HepG2 (cell line): ENCODE results near the gene IL6ST. TPM values are rescaled to one million over a fixed set of nuclear protein-coding genes. Genes with fewer than 3 reads are reported as not detected.

Experiments used
- DNMT1 ChIP-seq: sonication (generic); formaldehyde crosslinking; IDR thresholded peaks from 2 replicates; pipeline ENCODE4 v1.5.1; 2020; ENCODE audit warnings: mild to moderate bottlenecking, missing genetic modification reagents
- DR1 ChIP-seq: sonication (generic); formaldehyde crosslinking; IDR thresholded peaks from 2 replicates; pipeline ENCODE4 v1.8.0; 2021; ENCODE audit warnings: mild to moderate bottlenecking, missing genetic modification reagents, inconsistent platforms
- ELF1 ChIP-seq: sonication (generic); formaldehyde crosslinking; IDR thresholded peaks from 2 replicates; pipeline ENCODE4 v1.4.0; 2020; ENCODE audit warnings: missing genetic modification reagents
- FOXK2 ChIP-seq: fragments of 450-650 bp; IDR thresholded peaks from 2 replicates; pipeline ENCODE4 v1.6.1; 2016
- FOXO1 ChIP-seq: sonication (generic); formaldehyde crosslinking; IDR thresholded peaks from 2 replicates; pipeline ENCODE4 v1.4.0; 2020; ENCODE audit warnings: missing genetic modification reagents
- KDM4B ChIP-seq: sonication (generic); formaldehyde crosslinking; IDR thresholded peaks from 2 replicates; pipeline ENCODE4 v1.4.0; 2020; ENCODE audit warnings: missing genetic modification reagents
- KLF16 ChIP-seq, 2 experiments: sonication (generic) in 1 of 2; formaldehyde crosslinking in 1 of 2; IDR thresholded peaks; 2 replicates each; pipeline versions ENCODE4 v1.6.1 to v1.8.0; 2016 to 2023; ENCODE audit warnings: missing genetic modification reagents in 2 of 2, missing compliant biosample characterization in 1 of 2
- KLF6 ChIP-seq: IDR thresholded peaks from 2 replicates; pipeline ENCODE4 v1.8.0; 2016; ENCODE audit warnings: missing biosample characterization, missing genetic modification reagents
- LCORL ChIP-seq, 2 experiments: fragments of 450-650 bp in 1 of 2; sonication (generic) in 1 of 2; formaldehyde crosslinking in 1 of 2; IDR thresholded peaks; 2 replicates each; pipeline versions ENCODE4 v1.5.0 to v1.6.1; 2017 to 2020; ENCODE audit warnings: antibody characterized with exemption in 1 of 2, missing genetic modification reagents in 1 of 2
- MAFF ChIP-seq: IDR thresholded peaks from 2 replicates; pipeline ENCODE4 v1.6.1; 2011; ENCODE audit warnings: low read depth, low read length, improper control_type of control experiment
- MXD3 ChIP-seq: IDR thresholded peaks from 2 replicates; pipeline ENCODE4 v1.6.1; 2016; ENCODE audit warnings: mild to moderate bottlenecking, missing biosample characterization, missing genetic modification reagents
- NFKBIZ ChIP-seq: IDR thresholded peaks from 2 replicates; pipeline ENCODE4 v1.6.1; 2018; ENCODE audit warnings: missing genetic modification reagents, missing compliant biosample characterization
- NFYC ChIP-seq: IDR thresholded peaks from 2 replicates; pipeline ENCODE4 v1.6.1; 2016; ENCODE audit warnings: missing genetic modification reagents, missing compliant biosample characterization
- REPIN1 ChIP-seq: sonication (generic); formaldehyde crosslinking; IDR thresholded peaks from 2 replicates; pipeline ENCODE4 v1.8.0; 2022; ENCODE audit warnings: missing genetic modification reagents, low read depth, mild to moderate bottlenecking, borderline replicate concordance
- RXRB ChIP-seq: IDR thresholded peaks from 2 replicates; pipeline ENCODE4 v1.6.1; 2016; ENCODE audit warnings: borderline replicate concordance, missing genetic modification reagents, missing compliant biosample characterization
- SP2 ChIP-seq: sonication (generic); formaldehyde crosslinking; IDR thresholded peaks from 2 replicates; pipeline ENCODE4 v1.5.1; 2020; ENCODE audit warnings: mild to moderate bottlenecking, missing genetic modification reagents
- ZBTB21 ChIP-seq: sonication (generic); formaldehyde crosslinking; IDR thresholded peaks from 2 replicates; pipeline ENCODE4 v1.4.0; 2020; ENCODE audit warnings: missing genetic modification reagents
- ZBTB34 ChIP-seq: sonication (generic); formaldehyde crosslinking; IDR thresholded peaks from 2 replicates; pipeline ENCODE4 v1.8.0; 2022; ENCODE audit warnings: mild to moderate bottlenecking, missing genetic modification reagents
- ZNF350 ChIP-seq: sonication (generic); formaldehyde crosslinking; IDR thresholded peaks from 2 replicates; pipeline ENCODE4 v1.4.0; 2020; ENCODE audit warnings: mild to moderate bottlenecking, low read depth, missing genetic modification reagents, borderline replicate concordance
- ZNF546 ChIP-seq: sonication (generic); formaldehyde crosslinking; conservative IDR thresholded peaks from 2 replicates; pipeline ENCODE4 v1.8.1; 2023; ENCODE audit warnings: mild to moderate bottlenecking, missing genetic modification reagents
- ZNF768 ChIP-seq: sonication (generic); formaldehyde crosslinking; IDR thresholded peaks from 2 replicates; pipeline ENCODE4 v1.4.0; 2020; ENCODE audit warnings: missing genetic modification reagents
- polyA plus RNA-seq, 8 experiments: library from polyadenylated mRNA; depleted of rRNA in 3 of 8; stranded (reverse) in 7 of 8; unstranded in 1 of 8; fragments of >200 nt; fragmentation: Illumina TruSeq in 4 of 8; extraction: Trizol in 4 of 8; gene quantifications; 2 replicates each; pipeline versions ENCODE4 v1.2.1 to v1.2.3, GENCODE V29; 2011 to 2016; ENCODE audit warnings: low read depth in 4 of 8, missing spikeins in 1 of 8, mixed read lengths in 1 of 8; ENCODE audit not compliant: insufficient read depth in 1 of 8
- total RNA-seq, 5 experiments: library from RNA; depleted of rRNA; stranded (reverse); fragments of >200 nt; fragmentation: Illumina TruSeq; extraction: Trizol; gene quantifications; 2 replicates each; pipeline ENCODE4 v1.2.3, GENCODE V29; 2016; ENCODE audit warnings: low read depth in 1 of 5
- TF ChIP-seq, protein P1 (sequence below): IDR thresholded peaks from 2 replicates; pipeline ENCODE4 v1.6.1; 2016; ENCODE audit warnings: missing compliant biosample characterization, missing genetic modification reagents, borderline replicate concordance
- TF ChIP-seq, protein P2 (sequence below): sonication (generic); formaldehyde crosslinking; IDR thresholded peaks from 2 replicates; pipeline ENCODE4 v1.5.0; 2020; ENCODE audit warnings: missing genetic modification reagents
- TF ChIP-seq, protein P3 (sequence below): sonication (generic); formaldehyde crosslinking; IDR thresholded peaks from 2 replicates; pipeline ENCODE4 v1.4.0; 2020; ENCODE audit warnings: missing genetic modification reagents, mild to moderate bottlenecking, borderline replicate concordance

Gene IL6ST
- total and polyA plus RNA-seq, 2 of the 13 experiments (the other 11 are each of a cell fraction or from before 2014, with no cell fraction given): 66.6 to 166 TPM

GRCh38 chr5:56003179-56003578 is 8.4 kb upstream of the IL6ST start (continued):
- TF ChIP-seq, protein P1, sequence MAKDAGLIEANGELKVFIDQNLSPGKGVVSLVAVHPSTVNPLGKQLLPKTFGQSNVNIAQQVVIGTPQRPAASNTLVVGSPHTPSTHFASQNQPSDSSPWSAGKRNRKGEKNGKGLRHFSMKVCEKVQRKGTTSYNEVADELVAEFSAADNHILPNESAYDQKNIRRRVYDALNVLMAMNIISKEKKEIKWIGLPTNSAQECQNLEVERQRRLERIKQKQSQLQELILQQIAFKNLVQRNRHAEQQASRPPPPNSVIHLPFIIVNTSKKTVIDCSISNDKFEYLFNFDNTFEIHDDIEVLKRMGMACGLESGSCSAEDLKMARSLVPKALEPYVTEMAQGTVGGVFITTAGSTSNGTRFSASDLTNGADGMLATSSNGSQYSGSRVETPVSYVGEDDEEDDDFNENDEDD (CRISPR knock-in tag): no peak
- TF ChIP-seq LCORL (IDR thresholded peaks at IDR 0.05) (no peak), LCORL (CRISPR knock-in tag; IDR thresholded peaks at IDR 0.05) (no peak; the same call in 1 of the 2 replicates), KDM4B (CRISPR knock-in tag) (0 out of 2 replicates have a peak, but pooled peaks have one; percentile 49), ZBTB21 (no peak), FOXK2 (no peak), NFKBIZ (CRISPR knock-in tag) (no peak), DNMT1 (CRISPR knock-in tag) (no peak), DR1 (CRISPR knock-in tag) (no peak), SP2 (CRISPR knock-in tag) (no peak), MAFF (peak; percentile 53), FOXO1 (CRISPR knock-in tag) (peak; percentile 49; the same call in 1 of the 2 replicates), ZNF768 (CRISPR knock-in tag) (no peak), KLF16 (CRISPR knock-in tag; IDR thresholded peaks at IDR 0.05) (peak in 1 of 2 experiments; percentile 56; a peak in 1 of 4 replicates), KLF6 (CRISPR knock-in tag) (peak; percentile 14; the same call in 1 of the 2 replicates), MXD3 (no peak), ZNF350 (no peak), ZBTB34 (CRISPR knock-in tag) (no peak), NFYC (CRISPR knock-in tag) (no peak), RXRB (CRISPR knock-in tag) (0 out of 2 replicates have a peak, but pooled peaks have one; percentile 42), ZNF546 (CRISPR knock-in tag) (no peak), ELF1 (no peak), REPIN1 (CRISPR knock-in tag) (0 out of 2 replicates have a peak, but pooled peaks have one; percentile 30)
- TF ChIP-seq, protein P2, sequence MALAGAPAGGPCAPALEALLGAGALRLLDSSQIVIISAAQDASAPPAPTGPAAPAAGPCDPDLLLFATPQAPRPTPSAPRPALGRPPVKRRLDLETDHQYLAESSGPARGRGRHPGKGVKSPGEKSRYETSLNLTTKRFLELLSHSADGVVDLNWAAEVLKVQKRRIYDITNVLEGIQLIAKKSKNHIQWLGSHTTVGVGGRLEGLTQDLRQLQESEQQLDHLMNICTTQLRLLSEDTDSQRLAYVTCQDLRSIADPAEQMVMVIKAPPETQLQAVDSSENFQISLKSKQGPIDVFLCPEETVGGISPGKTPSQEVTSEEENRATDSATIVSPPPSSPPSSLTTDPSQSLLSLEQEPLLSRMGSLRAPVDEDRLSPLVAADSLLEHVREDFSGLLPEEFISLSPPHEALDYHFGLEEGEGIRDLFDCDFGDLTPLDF: no peak
- TF ChIP-seq, protein P3, sequence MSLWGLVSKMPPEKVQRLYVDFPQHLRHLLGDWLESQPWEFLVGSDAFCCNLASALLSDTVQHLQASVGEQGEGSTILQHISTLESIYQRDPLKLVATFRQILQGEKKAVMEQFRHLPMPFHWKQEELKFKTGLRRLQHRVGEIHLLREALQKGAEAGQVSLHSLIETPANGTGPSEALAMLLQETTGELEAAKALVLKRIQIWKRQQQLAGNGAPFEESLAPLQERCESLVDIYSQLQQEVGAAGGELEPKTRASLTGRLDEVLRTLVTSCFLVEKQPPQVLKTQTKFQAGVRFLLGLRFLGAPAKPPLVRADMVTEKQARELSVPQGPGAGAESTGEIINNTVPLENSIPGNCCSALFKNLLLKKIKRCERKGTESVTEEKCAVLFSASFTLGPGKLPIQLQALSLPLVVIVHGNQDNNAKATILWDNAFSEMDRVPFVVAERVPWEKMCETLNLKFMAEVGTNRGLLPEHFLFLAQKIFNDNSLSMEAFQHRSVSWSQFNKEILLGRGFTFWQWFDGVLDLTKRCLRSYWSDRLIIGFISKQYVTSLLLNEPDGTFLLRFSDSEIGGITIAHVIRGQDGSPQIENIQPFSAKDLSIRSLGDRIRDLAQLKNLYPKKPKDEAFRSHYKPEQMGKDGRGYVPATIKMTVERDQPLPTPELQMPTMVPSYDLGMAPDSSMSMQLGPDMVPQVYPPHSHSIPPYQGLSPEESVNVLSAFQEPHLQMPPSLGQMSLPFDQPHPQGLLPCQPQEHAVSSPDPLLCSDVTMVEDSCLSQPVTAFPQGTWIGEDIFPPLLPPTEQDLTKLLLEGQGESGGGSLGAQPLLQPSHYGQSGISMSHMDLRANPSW (CRISPR knock-in tag): no peak
